HG03460 (cell line): ENCODE data around the gene SSC4D.

Experiments
- ATAC-seq: cut with Tn5 transposase; IDR thresholded peaks from one replicate; pipeline ENCODE4 v1.9.1; 2021; ENCODE audit not compliant: unreplicated experiment

Gene SSC4D

GRCh38 chr7:76356115-76356514, 53.4 kb downstream of the SSC4D start:
- no peak for ATAC-seq

GRCh38 chr7:76354981-76355730, 54.3 kb downstream of the SSC4D start:
- ATAC-seq = no peak

- no peak for ATAC-seq
Observed at GRCh38 chr7:76354516-76354915, 55.0 kb downstream of the SSC4D start.

GRCh38 chr7:76353744-76354143, 55.8 kb downstream of the SSC4D start:
- ATAC-seq = no peak

- no peak for ATAC-seq
Observed at GRCh38 chr7:76352193-76352592, 57.3 kb downstream of the SSC4D start.

GRCh38 chr7:76351372-76351771, 58.1 kb downstream of the SSC4D start:
- no peak for ATAC-seq

GRCh38 chr7:76349313-76349885, 60.1 kb downstream of the SSC4D start:
- no peak for ATAC-seq

GRCh38 chr7:76347710-76348109, 61.8 kb downstream of the SSC4D start:
- no peak for ATAC-seq

GRCh38 chr7:76346778-76347177, 62.7 kb downstream of the SSC4D start:
- ATAC-seq = no peak

GRCh38 chr7:76346097-76346496, 63.4 kb downstream of the SSC4D start:
- ATAC-seq = no peak

GRCh38 chr7:76343931-76344321, 65.6 kb downstream of the SSC4D start:
- ATAC-seq = no peak

GRCh38 chr7:76343294-76343930, 66.1 kb downstream of the SSC4D start:
- ATAC-seq = no peak

GRCh38 chr7:76342222-76342621, 67.3 kb downstream of the SSC4D start:
- no peak for ATAC-seq

GRCh38 chr7:76340617-76341131, 68.8 kb downstream of the SSC4D start:
- ATAC-seq = no peak
